Thyroid gland (tissue), 4 donors: ENCODE measurements around the gene HIGD2B.

ENCODE experiments used
- CTCF ChIP-seq, 6 experiments: fragments of 200-600 bp in 3 of 6; fragments of 450-650 bp in 3 of 6; sonication (generic) in 3 of 6; IDR thresholded peaks; one replicate each; pipeline ENCODE4 v1.5.1; 2016 to 2019; ENCODE audit warnings: antibody characterized with exemption in 6 of 6, mild to moderate bottlenecking in 2 of 6, inconsistent platforms in 1 of 6, moderate library complexity in 1 of 6
- POLR2A ChIP-seq, 2 donors: fragments of 450-650 bp; IDR thresholded peaks; one replicate each; pipeline ENCODE4 v1.6.1; 2017; ENCODE audit warnings: antibody characterized with exemption in 2 of 2, mild to moderate bottlenecking in 2 of 2, moderate library complexity in 1 of 2

- TF ChIP-seq POLR2A (IDR thresholded peaks at IDR 0.05) (no peak), CTCF (IDR thresholded peaks at IDR 0.05) (no peak)
Measured at GRCh38 chr15:72732516-72732915, 46.5 kb upstream of the HIGD2B start.
